Stimulated activated CD4-positive, alpha-beta T cell treated with anti-CD3 and anti-CD28 coated beads, Interleukin-4, amount 100 ng/mL, for 24 hours (primary cell): ENCODE measurements around the gene ILDR2.
"Not testable (repeated sequence)": the region's sequence is repeated elsewhere in the genome, so short reads cannot be mapped to it uniquely, and the experiment has no call there.

Experiments used
- DNase-seq: peaks from one replicate; pipeline ENCODE4 v3.0.0-alpha.2; 2020

Gene ILDR2

DNA sequence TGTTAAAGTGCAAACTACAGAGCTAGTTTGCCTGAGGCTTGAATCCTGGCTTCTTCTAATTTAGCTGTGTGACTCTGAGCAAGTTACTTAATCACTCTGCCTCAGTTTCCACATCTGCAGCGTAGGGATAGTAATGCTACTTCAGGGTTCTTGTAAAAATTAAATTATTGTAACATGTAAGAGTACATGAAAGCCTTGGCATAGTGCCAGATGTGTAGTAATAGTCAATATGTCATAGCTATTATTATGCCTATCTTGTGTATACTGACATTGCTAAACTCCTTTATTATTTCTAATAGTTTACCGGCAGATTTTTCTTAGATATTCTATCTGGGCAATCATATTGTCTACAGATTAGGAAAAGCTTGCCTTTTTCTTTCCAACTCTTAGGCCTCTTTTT lies 92.4 kb downstream of the ILDR2 start:
- DNase-seq: no peak

DNA sequence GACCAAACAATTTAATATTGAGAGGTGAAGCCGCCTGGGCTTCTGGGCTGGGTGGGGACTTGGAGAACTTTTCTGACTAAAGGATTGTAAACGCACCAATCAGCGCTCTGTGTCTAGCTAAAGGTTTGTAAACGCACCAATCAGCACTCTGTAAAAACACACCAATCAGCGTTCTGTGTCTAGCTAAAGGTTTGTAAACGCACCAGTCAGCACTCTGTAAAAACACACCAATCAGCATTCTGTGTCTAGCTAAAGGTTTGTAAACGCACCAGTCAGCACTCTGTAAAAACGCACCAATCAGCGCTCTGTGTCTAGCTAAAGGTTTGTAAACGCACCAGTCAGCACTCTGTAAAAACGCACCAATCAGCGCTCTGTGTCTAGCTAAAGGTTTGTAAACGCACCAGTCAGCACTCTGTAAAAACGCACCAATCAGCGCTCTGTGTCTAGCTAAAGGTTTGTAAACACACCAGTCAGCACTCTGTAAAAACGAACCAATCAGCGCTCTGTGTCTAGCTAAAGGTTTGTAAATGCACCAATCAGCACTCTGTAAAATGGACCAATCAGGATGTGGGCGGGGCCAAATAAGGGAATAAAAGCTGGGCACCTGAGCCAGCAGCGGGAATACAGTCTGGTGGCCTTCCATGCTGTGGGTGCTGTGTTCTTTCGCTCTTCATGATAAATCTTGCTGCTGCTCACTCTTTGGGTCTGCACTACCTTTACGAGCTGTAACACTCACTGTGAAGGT lies 97.0 kb downstream of the ILDR2 start:
- DNase-seq: not testable (repeated sequence)

DNA sequence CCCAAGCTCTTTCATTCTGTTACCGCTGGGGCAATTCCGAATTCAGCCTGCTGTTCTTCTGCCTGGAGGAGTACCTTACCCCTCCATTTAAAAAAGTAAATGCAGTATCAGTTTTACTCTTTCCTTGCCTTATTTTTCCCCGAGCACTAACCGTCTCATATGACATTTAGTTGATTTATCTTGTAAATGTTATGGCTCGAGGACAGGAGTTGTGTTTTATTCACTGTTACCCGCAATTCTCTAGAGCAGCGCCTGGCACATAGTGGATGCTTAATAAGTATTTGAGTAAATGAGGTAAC lies 98.9 kb downstream of the ILDR2 start:
- DNase-seq: no peak

DNA sequence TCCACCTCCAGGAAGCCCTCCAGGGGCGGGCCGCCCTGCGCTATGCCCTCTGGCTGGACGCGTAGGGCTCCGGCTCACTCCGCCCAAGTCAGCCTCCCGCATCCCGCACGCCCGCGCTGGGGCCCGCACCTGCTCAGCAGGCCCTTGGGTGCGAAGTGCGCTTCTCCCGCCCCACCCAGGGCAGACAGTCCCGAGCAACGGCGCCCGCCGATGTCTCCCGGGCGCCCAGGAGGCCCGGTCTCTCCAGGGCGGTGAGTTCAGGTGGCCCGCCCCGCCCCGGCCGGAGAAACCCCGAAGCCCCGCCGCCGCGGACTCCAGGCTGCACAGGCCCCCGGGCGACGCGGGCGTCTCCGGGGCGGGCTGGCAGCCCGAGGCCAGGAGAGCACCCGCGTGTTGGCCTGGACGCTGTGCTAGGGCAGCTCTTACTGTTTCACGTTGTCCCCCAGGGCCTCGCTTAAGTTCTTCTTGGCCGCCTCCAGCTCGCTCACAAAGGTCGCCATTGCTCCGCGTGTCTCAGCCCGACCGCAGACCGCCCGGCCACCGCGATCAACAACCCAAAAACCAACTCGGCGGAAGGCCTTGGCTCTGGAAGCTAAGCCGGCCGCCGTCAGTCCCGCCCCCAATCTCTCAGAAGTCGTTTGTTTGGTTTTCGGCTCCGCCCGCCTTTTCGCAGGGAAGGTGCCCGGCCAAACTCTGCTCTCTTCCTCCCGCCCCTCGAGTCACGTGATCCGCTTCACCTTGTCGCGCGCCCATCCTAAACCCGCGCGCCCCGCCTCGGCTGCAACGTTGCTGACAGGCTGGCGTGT lies 99.4 kb downstream of the ILDR2 start, which contains the start of gene TADA1:
Gene TADA1, minus strand, starts transcription at position 531 of the 806 bp plus-strand sequence. Its CDS starts 31 bp downstream, at position 500.
- DNase-seq: peak; percentile 99

DNA sequence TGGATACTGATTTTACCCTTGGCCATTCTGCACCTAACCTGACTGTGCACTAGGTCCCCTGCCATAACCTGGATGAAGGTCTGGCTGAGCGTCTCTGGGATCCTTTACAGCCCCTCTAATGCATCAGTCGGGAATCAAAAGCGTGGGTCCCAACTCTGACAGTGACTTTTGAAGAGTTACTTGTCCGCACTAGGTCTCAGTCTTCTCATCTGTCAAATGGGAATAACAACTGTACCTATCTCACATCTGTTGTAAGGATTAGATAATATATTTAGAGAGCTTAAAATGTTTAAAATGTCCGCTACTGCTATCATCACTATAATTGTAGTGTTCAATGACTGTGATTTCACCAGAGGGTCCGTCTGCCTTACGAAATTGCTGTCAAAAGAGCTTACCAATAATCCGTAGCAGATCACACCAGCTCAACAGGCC lies 100.0 kb downstream of the ILDR2 start:
- DNase-seq: no peak

DNA sequence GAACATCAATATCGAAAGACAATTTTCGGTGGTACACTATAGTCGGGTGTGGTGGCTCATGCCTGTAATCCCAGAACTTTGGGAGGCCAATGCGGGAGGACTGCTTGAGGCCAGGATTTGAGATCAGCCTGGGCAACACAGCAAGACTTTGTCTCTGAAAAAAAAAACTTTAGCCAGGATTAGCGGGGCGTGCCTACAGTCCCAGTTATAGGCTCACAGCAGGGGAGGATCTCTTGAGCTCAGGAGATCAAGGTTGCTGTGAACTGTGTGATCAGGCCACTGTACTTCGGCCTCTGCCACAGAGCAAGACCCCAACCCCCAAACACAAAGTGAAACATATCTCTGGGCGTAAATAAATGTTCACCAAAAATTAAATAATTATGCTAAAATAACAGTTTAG lies 100.9 kb downstream of the ILDR2 start:
- DNase-seq: no peak

DNA sequence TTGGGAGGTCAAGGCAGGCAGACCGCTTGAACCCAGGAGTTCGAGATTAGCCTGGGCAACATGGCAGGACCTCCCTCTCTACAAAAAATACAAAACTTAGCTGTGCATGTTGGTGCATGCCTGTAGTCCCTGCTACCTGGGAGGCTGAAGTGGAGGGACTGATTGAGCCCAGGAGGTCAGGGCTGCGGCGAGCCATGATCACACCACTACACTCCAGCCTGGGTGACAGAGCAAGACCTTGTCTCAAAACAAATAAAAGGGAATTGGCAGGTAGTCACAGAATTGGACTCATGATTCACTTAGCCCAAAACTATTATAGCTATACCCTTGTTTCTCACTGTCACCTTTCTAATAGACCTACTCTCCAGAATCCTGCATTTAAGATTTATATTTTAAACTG lies 104.8 kb downstream of the ILDR2 start:
- DNase-seq: no peak

DNA sequence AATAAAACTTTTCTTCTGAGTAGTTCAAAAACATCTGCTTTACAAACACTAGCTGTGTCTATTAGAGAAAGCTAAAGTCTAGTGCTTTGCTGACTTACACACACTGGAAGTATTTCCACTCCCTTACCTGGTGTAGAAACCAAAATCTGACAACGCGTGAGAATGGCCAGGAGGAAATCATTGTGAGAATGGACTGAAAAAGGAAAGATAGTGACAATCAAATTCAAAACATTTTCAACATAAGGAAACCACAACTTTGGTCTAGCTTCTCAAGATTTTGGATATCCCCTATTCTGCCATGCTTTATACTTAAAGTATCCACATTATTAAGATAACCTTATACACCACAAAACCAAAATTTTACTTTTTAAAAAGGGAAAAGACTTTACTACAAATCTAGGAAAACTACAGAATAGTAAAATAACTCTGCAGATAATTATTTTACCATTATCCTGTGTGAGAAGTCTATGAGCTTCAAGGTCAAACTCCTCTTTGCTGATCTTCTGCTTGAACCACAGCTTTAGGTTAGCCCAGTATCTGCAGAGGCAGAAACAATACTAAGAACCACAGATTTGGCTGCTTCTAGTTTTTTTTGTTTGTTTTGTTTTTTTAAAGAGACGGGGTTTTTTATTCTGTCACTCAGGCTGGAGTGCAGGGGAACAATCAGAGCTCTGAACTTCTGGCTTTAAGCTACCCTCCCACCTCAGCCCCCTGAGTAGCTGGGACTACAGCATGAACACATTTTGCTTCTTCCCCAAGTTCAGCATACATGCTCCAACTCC lies 105.8 kb downstream of the ILDR2 start:
- no peak for DNase-seq

DNA sequence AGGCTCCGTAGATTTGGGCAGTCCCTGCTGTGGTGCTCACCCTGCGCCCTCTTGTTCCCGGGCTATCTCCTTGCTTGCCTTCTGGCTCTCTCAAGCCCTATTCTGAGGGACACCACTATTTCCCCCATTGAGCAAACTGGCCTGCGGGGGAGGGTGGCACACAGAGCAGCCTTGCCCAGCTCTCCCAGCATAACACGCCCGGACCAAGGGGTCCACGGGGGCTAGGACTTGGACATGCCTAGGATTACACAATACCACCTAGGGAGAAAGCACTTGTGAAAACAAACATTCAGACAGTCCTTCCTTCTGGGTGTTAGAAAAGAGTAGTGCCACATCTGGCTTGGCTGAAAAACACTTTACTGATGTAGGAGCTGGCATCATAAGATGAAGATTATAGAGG lies 106.7 kb downstream of the ILDR2 start:
- DNase-seq: no peak

DNA sequence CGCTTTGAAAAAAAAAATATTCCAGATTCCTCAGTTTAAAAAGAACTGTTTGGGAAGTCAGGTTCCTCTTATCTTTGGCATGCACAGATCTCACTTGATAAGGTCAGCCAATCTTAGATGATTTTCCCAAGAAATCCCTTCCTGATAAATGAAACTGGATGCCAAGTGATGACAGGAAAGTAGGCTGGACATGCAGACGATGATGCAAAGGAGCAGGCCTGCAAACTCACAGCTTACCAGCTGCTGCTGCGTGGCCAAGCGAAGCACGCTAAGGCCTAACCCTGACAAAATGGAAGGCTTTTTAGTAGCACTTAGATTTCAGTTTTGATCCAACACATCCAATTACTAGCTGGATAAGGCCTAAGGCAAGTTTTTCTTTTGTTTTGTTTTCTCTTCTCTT lies 109.4 kb downstream of the ILDR2 start:
- no peak for DNase-seq

DNA sequence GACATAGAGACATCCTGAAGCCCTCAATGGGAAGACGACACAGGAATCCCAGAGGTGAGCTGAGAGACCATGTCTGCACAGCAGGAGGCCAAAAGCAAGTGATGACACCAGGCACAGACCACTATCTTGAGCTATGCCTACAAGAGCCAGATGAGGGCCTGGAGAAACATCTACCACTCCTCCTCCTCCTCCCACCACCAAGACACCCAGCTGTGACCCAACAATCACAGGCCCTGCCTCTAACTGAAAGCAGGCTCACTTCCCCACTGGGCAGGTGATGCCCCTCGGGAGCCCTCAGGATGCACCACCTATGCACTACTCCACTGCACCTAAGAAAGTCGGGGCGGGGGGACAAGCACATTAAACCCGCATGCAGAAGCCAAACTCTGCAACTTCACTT lies 115.7 kb downstream of the ILDR2 start:
- DNase-seq: no peak

DNA sequence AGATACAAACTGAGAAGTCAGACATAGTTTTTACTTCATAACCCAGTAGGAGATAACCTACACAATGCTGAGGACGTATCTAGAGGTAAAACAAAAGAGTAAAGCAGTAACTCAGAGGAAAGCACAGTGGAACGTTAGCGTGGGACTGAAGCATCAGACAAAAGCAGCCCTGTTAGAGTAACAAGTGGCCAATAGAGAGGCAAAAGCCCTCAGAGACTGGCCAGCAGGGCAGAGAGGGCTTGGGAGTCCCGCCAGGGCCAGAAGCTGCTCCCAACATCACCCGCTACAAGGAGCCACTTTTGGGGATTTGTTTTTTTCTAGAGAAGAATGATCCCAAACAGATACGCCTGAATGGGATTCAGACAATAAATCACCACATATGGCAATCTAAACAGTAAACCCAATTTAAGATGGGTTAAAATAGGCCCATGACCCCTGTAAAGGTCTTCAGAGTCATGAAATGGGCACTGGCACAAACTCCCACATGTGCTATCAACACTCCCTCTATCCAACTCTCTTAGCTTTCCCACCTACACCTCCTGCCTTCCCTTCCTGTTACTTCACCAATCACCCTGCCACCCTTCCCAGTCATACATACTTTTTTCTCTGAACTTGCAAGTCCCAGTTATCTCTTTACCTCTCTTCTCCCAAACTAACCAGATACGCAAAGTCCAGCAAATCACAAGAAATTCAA lies 116.5 kb downstream of the ILDR2 start:
- no peak for DNase-seq
